HG03159 (cell line): ENCODE measurements around the gene SRC.
A peak's percentile ranks its signal among the peaks of the same experiment; 100 is the strongest.

Experiments
- ATAC-seq: cut with Tn5 transposase; IDR thresholded peaks from one replicate; pipeline ENCODE4 v1.9.1; 2021; ENCODE audit warnings: mild to moderate bottlenecking, moderate library complexity; ENCODE audit not compliant: unreplicated experiment

SRC gene

DNA sequence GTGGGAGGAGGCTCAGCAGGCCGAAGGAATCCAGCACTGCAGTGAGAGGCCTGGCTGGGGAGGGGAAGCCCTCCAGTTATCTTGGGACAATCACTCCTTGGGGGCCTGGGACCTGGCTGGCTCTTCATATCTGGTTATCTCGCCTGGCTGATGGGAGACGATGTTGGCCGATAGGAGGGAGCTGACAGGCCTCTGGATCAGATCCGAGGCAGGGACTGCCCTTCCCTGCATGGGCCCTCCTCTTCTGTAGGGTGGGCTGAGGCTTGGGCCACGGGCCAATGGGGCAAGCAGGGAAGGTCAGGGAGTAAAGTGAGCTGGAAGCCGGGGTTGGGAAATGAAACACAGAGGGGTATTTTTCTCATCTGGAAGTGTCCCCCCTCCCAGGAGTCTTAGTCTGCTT, 31.3 kb upstream of the SRC start:
- no peak for ATAC-seq

GRCh38 chr20:37315021-37315451, 30.9 kb upstream of the SRC start:
- no peak for ATAC-seq

GRCh38 chr20:37315452-37316110, 30.4 kb upstream of the SRC start:
- ATAC-seq, result peak; percentile 55

DNA sequence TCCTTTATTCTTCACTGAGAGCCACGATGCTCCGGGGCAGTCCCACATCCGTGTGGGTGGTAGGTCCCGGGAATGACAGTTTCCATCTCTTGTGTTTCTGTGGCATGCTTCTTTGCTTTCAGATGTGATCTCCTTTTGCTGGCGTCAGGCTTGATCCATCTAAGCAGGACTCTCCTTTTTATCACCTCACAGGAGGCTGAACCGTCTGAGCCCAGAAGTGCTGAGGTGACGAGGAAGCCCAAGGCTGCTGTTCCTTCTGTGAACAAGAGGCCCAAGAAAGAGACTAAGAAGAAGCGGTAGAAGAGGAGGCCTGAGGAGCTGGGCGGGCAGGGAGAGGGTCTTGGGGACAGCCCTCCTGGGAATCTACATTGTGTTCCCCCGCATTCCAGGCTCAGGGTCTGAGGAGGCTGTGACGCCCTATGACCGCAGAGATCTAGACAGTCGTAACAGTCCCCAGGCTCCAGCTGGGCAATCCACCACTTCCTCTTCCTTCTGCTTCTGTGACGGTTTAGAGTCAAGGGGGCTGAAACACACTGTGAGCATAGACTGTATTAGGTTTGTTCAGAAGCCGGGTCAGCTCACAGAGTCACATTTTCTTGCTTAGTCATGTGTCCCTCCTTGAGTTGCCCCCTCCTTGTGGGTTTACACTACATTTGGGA, 29.7 kb upstream of the SRC start:
- ATAC-seq, result peak; percentile 79

GRCh38 chr20:37316775-37317170, 29.2 kb upstream of the SRC start:
- no peak for ATAC-seq

DNA sequence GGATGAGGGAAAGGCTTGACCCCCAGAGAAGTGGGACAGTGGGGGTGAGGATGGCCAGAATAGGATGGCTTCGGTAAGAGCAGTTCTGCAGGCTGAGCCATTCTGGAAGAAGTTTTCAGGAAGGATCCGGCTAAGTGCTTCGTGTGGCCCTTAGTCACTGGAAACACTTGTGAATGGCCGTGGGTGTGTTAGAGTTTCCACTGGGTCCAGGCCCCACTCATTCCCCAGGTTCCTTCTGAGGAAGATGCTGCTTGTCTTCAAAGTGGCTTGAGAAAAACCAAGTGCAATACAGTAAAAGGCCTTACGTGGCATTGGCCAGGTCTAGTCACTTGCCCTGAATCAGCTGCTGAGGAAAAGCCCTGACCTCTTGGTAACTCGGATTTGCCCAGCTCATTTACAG, 28.6 kb upstream of the SRC start:
- no peak for ATAC-seq

DNA sequence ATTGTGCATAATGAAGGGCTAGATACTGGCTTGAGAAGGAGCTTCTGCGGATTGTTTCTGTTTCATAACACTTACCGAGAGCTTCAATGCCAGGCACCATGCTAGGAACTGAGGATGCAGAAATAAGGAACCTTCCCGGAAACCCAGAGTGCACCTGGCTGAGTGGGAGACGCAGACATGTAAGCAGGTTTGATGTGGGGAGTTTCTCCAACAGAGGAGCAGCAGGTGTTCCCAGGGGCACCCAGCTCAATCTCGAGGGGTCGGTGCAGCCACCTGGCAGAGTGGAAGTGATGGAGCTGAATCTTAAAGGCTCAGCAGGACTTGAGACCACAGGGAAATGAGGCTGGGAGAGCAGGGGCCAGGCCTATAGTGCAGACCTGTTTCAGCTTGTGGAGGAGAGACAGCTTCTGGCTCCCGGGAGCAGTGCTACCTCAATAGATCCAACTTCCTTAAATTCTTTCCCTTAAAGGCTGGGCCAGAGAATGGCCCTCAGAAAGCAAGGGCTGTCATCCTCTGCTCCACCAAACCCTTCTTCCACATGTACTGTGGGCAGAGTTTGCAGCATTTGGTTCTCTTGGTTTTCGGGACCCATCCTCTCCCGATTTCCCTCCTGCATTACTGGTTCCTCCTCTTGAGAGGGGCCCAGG, 27.8 kb upstream of the SRC start:
- ATAC-seq, result no peak

- ATAC-seq, result no peak
Observed at GRCh38 chr20:37319151-37319671, 26.7 kb upstream of the SRC start.

- no peak for ATAC-seq
Observed at GRCh38 chr20:37323985-37324384, 22.0 kb upstream of the SRC start.

- ATAC-seq, result no peak
Observed at GRCh38 chr20:37325206-37325605, 20.7 kb upstream of the SRC start.

DNA sequence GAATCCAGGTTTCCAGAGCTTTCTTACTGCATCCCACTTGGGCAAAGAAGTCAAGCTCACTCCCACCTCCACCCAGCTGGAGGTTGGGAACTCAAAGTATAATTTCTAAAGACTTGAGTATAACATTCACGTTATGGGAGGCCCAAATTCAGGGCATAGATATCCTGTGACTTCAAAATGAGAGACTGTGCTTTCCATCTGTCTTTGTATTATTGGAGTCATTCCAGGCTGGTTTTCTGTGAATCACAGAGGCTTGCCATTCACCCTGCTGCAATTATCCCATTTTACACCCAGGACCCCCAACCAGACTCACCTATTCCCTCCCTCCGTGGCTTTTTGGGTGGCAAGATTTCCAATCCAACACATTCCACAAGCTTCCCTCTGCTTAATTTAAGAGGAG, 19.3 kb upstream of the SRC start:
- no peak for ATAC-seq

DNA sequence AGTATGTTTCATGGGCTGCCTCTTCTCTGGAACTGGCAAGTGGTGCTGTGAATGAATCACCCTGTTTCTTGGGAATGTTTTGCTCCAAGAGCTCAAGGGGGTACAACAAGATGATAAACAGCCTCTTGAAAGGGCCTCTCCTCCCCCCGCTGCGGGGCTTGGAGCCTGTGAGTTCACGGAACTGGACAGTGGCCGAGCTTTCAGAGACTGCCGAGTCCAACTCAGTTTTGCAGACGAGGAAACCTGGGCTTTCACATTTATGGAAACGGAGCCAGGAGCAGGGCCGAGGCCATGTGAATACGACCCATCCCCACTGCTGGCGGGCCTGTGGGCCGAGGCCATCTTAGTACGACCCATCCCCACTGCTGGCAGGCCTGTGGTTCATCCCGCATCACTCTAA, 18.2 kb upstream of the SRC start:
- ATAC-seq, result no peak

DNA sequence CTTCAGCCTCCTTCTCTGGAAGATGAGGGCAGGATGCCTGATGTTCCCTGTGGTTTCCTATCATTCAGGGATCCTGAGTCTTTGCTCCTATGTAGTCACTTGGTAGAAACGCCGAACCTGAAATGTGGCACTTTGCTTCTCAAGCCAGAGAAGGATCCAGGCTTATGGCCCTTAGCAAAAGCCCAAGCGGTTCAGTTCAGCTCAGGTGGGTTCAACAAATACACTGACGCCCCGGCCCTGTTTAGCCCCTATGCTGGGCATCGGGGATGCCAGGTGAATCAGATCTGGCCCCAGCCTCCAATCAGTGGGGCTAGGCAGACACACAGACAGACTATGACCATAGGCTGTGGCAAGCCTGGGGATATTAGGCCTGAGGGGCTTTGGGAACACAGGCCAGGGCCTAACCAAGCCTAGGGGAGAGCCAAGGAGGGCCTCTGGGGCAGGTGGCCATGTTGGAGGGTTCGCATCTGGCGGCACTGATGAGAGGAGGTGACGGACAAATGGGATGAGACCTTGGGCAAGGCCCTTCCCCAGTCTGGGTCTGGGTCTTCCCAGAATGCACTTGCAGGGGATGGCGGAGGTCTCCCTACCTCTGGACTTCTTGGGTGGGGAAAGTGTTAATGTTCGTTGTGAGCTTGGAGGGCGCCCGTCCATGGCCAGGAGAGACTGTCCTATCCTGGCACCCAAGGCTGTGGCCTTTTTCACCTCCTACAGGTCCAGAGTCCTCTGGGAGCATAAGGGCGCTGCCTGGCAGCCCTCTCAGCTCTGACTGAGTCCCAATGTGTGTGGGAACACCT, 17.6 kb upstream of the SRC start:
- ATAC-seq, result no peak

DNA sequence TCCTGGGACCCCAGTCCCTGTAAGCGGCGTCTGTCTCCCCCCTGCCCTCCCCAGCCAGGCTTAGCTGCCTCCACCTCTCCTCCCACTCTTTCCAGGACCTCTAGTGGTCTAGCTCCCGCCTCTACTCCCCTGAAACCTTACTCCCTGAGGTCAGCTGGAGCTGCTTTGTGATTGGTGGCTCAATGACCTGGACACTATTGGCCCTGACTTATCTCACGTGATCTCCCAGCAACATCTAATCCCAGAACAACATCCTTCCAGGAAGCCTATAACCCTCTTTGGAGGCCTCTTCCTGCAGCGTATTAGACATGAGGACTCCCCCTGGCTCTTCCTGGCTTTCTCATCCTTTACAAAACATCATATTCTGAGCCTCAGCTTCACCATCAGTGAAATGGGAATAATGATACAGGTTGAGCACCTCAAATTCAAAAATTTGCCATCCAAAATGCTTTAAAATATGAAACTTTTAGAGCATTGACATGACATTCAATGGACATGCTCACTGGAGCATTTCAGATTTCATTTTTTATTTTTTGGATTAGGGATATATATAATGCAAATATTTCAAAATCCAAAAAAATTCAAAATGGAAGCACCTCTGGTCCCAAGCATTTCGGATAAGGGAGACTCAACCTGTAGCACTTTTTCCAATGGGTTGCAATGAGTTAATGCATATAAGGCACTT, 16.3 kb upstream of the SRC start:
- ATAC-seq, result no peak

DNA sequence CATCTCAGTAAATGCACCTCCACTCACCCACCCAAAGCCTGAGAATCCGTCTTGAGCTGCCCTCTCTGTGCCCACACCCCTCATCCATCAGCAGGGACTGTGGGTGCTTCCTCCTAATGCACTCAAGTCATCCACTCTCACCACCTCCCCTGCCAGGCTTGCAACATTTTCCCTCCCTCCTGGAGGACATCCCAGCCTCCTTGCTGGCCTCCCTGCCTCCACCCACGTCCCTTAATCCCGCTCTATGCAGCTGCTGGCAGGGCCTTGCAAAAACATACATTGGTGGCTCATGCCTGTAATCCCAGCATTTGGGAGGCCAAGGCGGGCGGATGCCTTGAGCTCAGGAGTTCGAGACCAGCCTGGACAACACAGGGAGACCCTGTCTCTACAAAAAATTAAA, 15.6 kb upstream of the SRC start:
- ATAC-seq, result no peak

DNA sequence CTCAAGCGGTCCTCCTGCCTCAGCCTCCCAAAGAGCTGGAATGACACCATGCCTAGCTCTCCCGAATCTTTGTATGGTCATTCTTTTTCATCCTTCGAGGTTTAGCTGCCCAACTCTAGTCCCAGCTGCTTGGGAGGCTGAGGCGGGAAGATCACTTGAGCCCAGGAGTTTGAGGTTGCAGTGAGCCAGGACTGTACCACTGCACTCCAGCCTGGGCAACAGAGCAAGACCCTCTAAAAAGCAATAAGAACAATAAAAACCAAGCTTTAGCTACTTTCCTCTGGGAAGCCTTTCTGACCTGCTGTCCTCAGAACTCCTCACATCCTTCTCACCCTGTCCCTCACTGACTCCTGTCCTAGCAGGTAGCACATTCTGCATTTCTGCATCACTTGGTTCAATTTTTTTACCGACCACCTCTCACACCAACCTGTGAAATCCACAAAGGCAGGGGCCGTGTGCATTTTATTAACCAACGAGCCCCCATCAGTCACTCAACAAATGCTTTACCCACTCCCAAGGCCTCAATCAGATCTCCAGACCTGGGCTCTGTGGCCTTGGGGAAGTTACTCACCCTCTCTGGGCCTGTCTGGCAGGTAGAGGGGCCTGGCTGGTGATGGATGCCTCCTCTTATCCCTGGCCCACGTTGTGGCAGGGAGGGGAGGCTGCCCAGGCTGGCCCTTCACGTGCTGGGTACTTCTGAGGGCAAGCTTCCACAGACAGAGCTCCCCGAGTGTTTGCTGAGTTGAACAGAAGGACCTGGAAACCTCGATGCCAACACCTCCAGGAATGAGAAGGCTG, 14.7 kb upstream of the SRC start:
- no peak for ATAC-seq

DNA sequence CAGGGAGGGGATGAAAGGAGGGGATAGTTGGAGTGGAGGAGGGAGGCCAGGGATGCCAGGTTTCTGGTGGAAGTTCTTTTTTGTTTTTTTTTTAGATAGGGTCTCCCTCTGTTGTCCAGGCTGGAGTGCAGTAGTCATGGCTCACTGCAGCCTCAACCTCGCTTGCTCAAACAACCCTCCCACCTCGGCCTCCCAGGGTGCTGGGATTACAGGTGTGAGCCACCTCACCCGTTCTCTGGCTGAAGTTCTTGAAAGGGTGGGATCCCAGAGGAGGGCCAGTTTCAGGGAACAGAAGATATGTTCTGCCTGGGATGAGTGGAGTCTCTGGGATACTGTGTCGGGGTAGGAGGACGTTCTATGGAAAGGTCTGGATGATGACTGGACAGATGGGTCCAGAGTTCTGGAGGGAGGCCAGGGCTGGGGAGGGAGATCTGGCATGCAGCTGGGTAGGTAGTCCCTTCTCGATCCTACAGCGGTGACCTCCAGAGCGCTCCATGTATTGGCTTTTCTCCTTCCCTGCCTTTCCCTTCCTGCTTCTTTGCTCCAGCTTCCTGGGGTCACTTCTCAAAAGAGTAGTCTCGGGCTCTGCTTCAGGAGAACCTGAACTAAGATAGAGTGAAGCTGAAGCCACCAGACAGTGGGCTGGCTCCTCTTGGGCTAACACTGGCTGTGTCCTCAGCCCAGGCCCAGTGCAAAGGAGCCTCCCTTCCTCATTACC, 12.7 kb upstream of the SRC start:
- no peak for ATAC-seq

- ATAC-seq, result no peak
Observed at GRCh38 chr20:37333848-37334318, 12.1 kb upstream of the SRC start.

GRCh38 chr20:37334450-37334849, 11.5 kb upstream of the SRC start:
- no peak for ATAC-seq
